Calu3 (cell line): ENCODE data around the gene CARD18. TPM values are rescaled to one million over a fixed set of nuclear protein-coding genes. Genes with fewer than 3 reads are reported as not detected.

Experiments used
- BruUV-seq: library from RNA; stranded (reverse); fragments of 400-500 nt; replicated peaks from 2 replicates; lab custom pipeline; 2021; lab: Mats Ljungman, UMichigan
- CTCF ChIA-PET: fragments of 300-600 bp; sonication (Branson Sonifier 250); formaldehyde crosslinking; loops from one replicate; lab custom pipeline; 2022; ENCODE audit warnings: antibody characterized with exemption; lab: Charles Lee
- DNase-seq: peaks from one replicate; pipeline ENCODE4 v3.0.0; 2022
- H3K27ac Mint-ChIP-seq: one replicate; pipeline ENCODE4 v1.8.0; 2022; ENCODE audit warnings: mixed read lengths; ENCODE audit not compliant: unreplicated experiment
- H3K27me3 Mint-ChIP-seq: one replicate; pipeline ENCODE4 v1.8.0; 2022; ENCODE audit warnings: mixed read lengths; ENCODE audit not compliant: unreplicated experiment
- H3K36me3 Mint-ChIP-seq: one replicate; pipeline ENCODE4 v1.8.0; 2022; ENCODE audit warnings: mild to moderate bottlenecking, moderate library complexity, mixed read lengths; ENCODE audit not compliant: insufficient read depth, unreplicated experiment
- H3K4me1 Mint-ChIP-seq: one replicate; pipeline ENCODE4 v1.8.0; 2022; ENCODE audit warnings: mild to moderate bottlenecking, low read depth, mixed read lengths; ENCODE audit not compliant: unreplicated experiment
- H3K4me3 Mint-ChIP-seq: one replicate; pipeline ENCODE4 v1.8.0; 2022; ENCODE audit warnings: mild to moderate bottlenecking, low read depth, moderate library complexity, mixed read lengths; ENCODE audit not compliant: unreplicated experiment
- H3K9me3 Mint-ChIP-seq: one replicate; pipeline ENCODE4 v1.8.0; 2022; ENCODE audit warnings: low read depth, mixed read lengths; ENCODE audit not compliant: unreplicated experiment
- intact Hi-C: fragments of 100-400 bp; cut with micrococcal nuclease; formaldehyde crosslinking; loops from one replicate; pipeline ENCODE4 v1.10.0; 2022; ENCODE audit not compliant: unreplicated experiment
- total RNA-seq: library from RNA; stranded (reverse); gene quantifications from 2 replicates; pipeline ENCODE4 v1.2.3, GENCODE V29; 2022
- TF ChIP-seq, protein P1 (sequence below): fragments of 200-600 bp; IDR thresholded peaks from one replicate; pipeline ENCODE4 v1.8.0; 2022; ENCODE audit warnings: antibody characterized with exemption; ENCODE audit not compliant: unreplicated experiment

CARD18 gene
- total RNA-seq, 1 experiment from 2014 or later, result not detected

DNA sequence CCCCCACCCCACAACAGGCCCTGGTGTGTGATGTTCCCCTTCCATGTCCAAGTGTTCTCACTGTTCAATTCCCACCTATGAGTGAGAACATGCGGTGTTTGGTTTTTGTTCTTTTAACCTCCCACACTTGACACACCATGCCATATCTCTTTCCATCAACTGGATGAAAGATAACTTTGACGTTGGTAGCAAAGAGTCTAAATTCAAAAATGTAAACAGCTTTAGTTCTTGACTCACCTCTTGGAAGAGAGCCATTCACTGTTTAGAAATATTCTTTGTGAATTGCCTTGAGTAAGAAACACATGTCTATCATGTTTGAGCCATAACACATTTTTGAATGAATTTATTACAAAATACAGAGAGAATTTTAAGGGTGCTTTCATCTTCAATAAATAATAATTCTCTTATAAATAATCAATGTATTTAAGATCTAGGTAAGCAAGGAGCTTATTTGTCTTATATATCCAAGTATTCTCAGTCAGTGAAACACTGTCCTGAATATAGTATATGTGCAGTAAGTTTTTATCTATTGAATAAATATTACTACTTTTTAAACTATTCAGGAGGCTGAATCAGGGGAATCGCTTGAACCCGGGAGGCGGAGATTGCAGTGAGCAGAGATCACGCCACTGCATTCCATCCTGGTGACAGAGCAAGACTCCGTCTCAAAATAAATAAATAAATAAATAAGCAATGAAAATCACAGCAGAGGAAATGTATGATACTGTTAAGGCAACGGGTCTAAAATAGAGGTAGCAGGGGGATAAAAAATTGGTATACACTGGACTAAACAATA lies 6.7 kb downstream of the CARD18 start:
- BruUV-seq, result no TSS peak
- intact Hi-C loops, result no loop called here
- no peak for DNase-seq
- H3K4me3 Mint-ChIP-seq, result no peak overlapping the region
- H3K27me3 Mint-ChIP-seq, result no peaks in the 10 kb centered on the region
- no peak overlapping the region for H3K27ac Mint-ChIP-seq
- H3K4me1 Mint-ChIP-seq, result no peaks in the 10 kb centered on the region
- no peaks in the 10 kb centered on the region for H3K36me3 Mint-ChIP-seq
- peaks cover 11% of the 10 kb centered on the region for H3K9me3 Mint-ChIP-seq
- TF ChIP-seq, protein P1, sequence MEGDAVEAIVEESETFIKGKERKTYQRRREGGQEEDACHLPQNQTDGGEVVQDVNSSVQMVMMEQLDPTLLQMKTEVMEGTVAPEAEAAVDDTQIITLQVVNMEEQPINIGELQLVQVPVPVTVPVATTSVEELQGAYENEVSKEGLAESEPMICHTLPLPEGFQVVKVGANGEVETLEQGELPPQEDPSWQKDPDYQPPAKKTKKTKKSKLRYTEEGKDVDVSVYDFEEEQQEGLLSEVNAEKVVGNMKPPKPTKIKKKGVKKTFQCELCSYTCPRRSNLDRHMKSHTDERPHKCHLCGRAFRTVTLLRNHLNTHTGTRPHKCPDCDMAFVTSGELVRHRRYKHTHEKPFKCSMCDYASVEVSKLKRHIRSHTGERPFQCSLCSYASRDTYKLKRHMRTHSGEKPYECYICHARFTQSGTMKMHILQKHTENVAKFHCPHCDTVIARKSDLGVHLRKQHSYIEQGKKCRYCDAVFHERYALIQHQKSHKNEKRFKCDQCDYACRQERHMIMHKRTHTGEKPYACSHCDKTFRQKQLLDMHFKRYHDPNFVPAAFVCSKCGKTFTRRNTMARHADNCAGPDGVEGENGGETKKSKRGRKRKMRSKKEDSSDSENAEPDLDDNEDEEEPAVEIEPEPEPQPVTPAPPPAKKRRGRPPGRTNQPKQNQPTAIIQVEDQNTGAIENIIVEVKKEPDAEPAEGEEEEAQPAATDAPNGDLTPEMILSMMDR, result no peak
- CTCF ChIA-PET, result no interaction called here

DNA sequence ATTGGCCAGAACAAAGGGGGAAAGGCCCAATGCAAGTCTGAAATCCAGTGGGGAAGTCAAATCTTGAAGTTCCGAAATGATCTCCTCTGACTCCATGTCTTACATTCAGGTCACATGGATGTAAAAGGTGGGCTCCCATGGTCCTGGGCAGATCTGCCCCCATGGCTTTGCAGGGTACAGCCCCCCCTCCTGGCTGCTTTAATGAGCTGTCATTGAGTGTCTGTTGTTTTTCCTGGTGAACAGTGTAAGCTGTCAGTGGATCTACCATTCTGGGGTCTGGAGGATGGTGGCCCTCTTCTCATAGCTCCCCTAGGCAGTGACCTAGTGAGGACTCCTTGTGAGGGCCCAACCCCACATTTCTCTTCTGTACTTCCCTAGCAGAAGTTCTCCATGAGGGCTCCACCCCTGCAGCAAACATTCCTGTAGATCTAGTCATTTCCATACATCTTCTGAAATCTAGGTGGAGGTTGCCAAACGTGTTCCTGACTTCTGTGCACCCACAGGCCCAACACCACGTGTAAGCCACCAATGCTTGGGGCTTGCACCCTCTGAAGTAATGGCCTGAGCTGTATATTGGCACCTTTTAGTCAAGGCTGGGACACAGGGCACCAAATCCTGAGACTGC lies 9.3 kb downstream of the CARD18 start:
- no peak overlapping the region for H3K27ac Mint-ChIP-seq
- no peaks in the 10 kb centered on the region for H3K36me3 Mint-ChIP-seq
- H3K9me3 Mint-ChIP-seq, result peaks cover 8% of the 10 kb centered on the region
- DNase-seq, result no peak
- BruUV-seq, result no TSS peak
- intact Hi-C loops, result no loop called here
- no peak overlapping the region for H3K4me3 Mint-ChIP-seq
- TF ChIP-seq, protein P1, result no peak
- H3K4me1 Mint-ChIP-seq, result no peaks in the 10 kb centered on the region
- H3K27me3 Mint-ChIP-seq, result no peaks in the 10 kb centered on the region
- CTCF ChIA-PET, result no interaction called here

- no peak overlapping the region for H3K27ac Mint-ChIP-seq
- no peaks in the 10 kb centered on the region for H3K9me3 Mint-ChIP-seq
- no peak for DNase-seq
- CTCF ChIA-PET, result no interaction called here
- H3K36me3 Mint-ChIP-seq, result no peaks in the 10 kb centered on the region
- intact Hi-C loops, result no loop called here
- no peaks in the 10 kb centered on the region for H3K27me3 Mint-ChIP-seq
- H3K4me3 Mint-ChIP-seq, result no peak overlapping the region
- no TSS peak for BruUV-seq
- H3K4me1 Mint-ChIP-seq, result no peaks in the 10 kb centered on the region
- TF ChIP-seq, protein P1, result no peak
Measured at GRCh38 chr11:105124756-105125155, 14.8 kb downstream of the CARD18 start.

GRCh38 chr11:105111145-105111944 lies 28.2 kb downstream of the CARD18 start:
- H3K36me3 Mint-ChIP-seq, result no peaks in the 10 kb centered on the region
- no peak overlapping the region for H3K27ac Mint-ChIP-seq
- BruUV-seq, result no TSS peak
- no peak for DNase-seq
- CTCF ChIA-PET, result no interaction called here
- H3K4me1 Mint-ChIP-seq, result no peaks in the 10 kb centered on the region
- H3K4me3 Mint-ChIP-seq, result no peak overlapping the region
- intact Hi-C loops, result no loop called here
- no peaks in the 10 kb centered on the region for H3K27me3 Mint-ChIP-seq
- no peaks in the 10 kb centered on the region for H3K9me3 Mint-ChIP-seq
- TF ChIP-seq, protein P1, result no peak
